Fibroblast of lung (primary cell): Measurements from ENCODE around the gene CFAP46. TPM values are rescaled to one million over a fixed set of nuclear protein-coding genes. Genes with fewer than 3 reads are reported as not detected.

Source experiments
- DNase-seq, 2 donors: peaks; one replicate each; pipeline versions ENCODE4 v3.0.0 to v3.0.0-alpha.2; 2010; ENCODE audit warnings: low read depth in 2 of 2
- H2AFZ ChIP-seq: 2 replicates; pipeline ENCODE4 v1.5.1; 2012; ENCODE audit warnings: low read length, control low read depth, inconsistent platforms
- H3K27ac ChIP-seq: 2 replicates; pipeline ENCODE4 v1.5.1; 2011; ENCODE audit warnings: low read length, control low read depth; ENCODE audit not compliant: insufficient read depth
- H3K27me3 ChIP-seq: 2 replicates; pipeline ENCODE4 v1.5.1; 2011; ENCODE audit warnings: mild to moderate bottlenecking, low read length; ENCODE audit not compliant: control insufficient read depth, insufficient read depth
- H3K36me3 ChIP-seq: 2 replicates; pipeline ENCODE4 v1.5.1; 2011; ENCODE audit warnings: low read length; ENCODE audit not compliant: control insufficient read depth, insufficient read depth
- H3K4me1 ChIP-seq: 2 replicates; pipeline ENCODE4 v1.5.1; 2011; ENCODE audit warnings: low read length; ENCODE audit not compliant: control insufficient read depth, insufficient read depth; ENCODE audit errors: extremely low read depth
- H3K4me2 ChIP-seq: 2 replicates; pipeline ENCODE4 v1.5.1; 2011; ENCODE audit warnings: low read length, control low read depth; ENCODE audit not compliant: insufficient read depth; ENCODE audit errors: extremely low read depth
- H3K4me3 ChIP-seq, 4 experiments: fragments of 200-600 bp in 1 of 4; sonication (generic) in 1 of 4; replicated peaks in 1 of 4; 2 replicates each; pipeline ENCODE4 v1.5.1; 2011 to 2016; ENCODE audit warnings: low read length in 4 of 4, low read depth in 3 of 4, mild to moderate bottlenecking in 3 of 4, control low read depth in 2 of 4, inconsistent platforms in 1 of 4, mixed read lengths in 1 of 4; ENCODE audit not compliant: insufficient read depth in 1 of 4; ENCODE audit errors: control extremely low read depth in 1 of 4
- H3K79me2 ChIP-seq: 2 replicates; pipeline ENCODE4 v1.5.1; 2012; ENCODE audit warnings: mild to moderate bottlenecking, low read length, inconsistent platforms; ENCODE audit not compliant: control insufficient read depth, insufficient read depth
- H3K9ac ChIP-seq: 2 replicates; pipeline ENCODE4 v1.5.1; 2011; ENCODE audit warnings: mild to moderate bottlenecking, low read length, control low read depth; ENCODE audit not compliant: insufficient read depth
- H3K9me3 ChIP-seq: 2 replicates; pipeline ENCODE4 v1.5.1; 2012; ENCODE audit warnings: low read depth, low read length; ENCODE audit not compliant: control insufficient read depth, insufficient read depth
- H4K20me1 ChIP-seq: 2 replicates; pipeline ENCODE4 v1.5.1; 2011; ENCODE audit warnings: low read length; ENCODE audit not compliant: control insufficient read depth, insufficient read depth; ENCODE audit errors: extremely low read depth
- EZH2 ChIP-seq: IDR thresholded peaks from 2 replicates; pipeline ENCODE4 v1.5.1; 2012; ENCODE audit warnings: low read length, control low read depth, mild to moderate bottlenecking; ENCODE audit errors: missing control alignments
- polyA plus RNA-seq, 2 donors: library from polyadenylated mRNA; depleted of rRNA in 1 of 2; stranded (reverse) in 1 of 2; unstranded in 1 of 2; fragments of >200 nt; gene quantifications; 2 replicates each; pipeline ENCODE4 v1.2.1, GENCODE V29; 2011 to 2012; ENCODE audit warnings: missing spikeins in 1 of 2
- total RNA-seq: library from RNA; depleted of rRNA; stranded (reverse); fragments of >200 nt; gene quantifications from 2 replicates; pipeline ENCODE4 v1.2.1, GENCODE V29; 2014
- TF ChIP-seq, protein P1 (sequence below), 2 donors: IDR thresholded peaks in 1 of 2; conservative IDR thresholded peaks in 1 of 2; 1 replicate in 1 of 2; 2 replicates in 1 of 2; pipeline ENCODE4 v1.5.1; 2011 to 2012; ENCODE audit warnings: low read length in 2 of 2, control low read depth in 1 of 2, inconsistent platforms in 1 of 2, low read depth in 1 of 2, mild to moderate bottlenecking in 1 of 2

CFAP46 gene
- total and polyA plus RNA-seq, 2 donors (not counting 1 experiment from before 2014, with no cell fraction given) = 0.25 to 0.66 TPM

DNA sequence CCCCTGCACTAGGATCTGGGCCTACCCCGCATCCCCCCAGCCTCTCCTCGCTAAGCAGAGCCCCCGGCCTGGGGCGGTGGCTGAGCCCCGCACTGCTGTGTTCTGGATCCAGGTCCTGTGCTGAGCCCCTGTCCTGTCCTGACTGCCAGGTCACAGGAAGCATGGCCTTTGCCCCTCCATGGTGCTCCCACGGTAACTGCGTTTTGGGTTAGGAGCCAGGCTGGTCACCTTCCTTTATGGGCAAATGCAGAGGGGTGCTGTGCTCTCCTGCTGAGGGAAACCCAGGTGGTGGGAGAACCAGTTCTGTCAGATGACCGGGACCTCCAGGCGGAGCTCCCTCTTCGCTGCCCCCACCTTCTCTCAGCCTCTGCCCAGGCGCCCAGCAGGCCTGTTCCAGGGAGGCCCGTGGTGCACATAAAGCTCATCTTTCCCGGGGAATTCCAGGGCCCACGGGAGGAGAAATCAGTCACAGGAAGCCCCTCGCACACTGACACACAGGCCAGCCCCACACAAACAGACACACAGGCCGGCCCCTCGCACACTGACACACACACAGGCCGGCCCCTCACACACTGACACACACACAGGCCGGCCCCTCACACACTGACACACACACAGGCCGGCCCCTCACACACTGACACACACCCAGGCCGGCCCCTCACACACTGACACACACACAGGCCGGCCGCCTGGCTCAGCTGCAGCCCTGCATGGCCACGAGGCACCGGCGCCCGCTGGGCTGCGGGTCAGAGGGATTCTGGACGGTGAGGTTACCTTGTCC, 75.6 kb downstream of the CFAP46 start:
- no peaks in the 10 kb centered on the region for H3K27me3 ChIP-seq
- H3K27ac ChIP-seq = no peak overlapping the region
- H3K4me1 ChIP-seq = no peaks in the 10 kb centered on the region
- H2AFZ ChIP-seq = no peak overlapping the region
- H3K9ac ChIP-seq = no peak overlapping the region
- no peak overlapping the region for H3K4me2 ChIP-seq
- no peaks in the 10 kb centered on the region for H4K20me1 ChIP-seq
- DNase-seq = no peak
- no peaks in the 10 kb centered on the region for H3K9me3 ChIP-seq
- TF ChIP-seq, protein P1, sequence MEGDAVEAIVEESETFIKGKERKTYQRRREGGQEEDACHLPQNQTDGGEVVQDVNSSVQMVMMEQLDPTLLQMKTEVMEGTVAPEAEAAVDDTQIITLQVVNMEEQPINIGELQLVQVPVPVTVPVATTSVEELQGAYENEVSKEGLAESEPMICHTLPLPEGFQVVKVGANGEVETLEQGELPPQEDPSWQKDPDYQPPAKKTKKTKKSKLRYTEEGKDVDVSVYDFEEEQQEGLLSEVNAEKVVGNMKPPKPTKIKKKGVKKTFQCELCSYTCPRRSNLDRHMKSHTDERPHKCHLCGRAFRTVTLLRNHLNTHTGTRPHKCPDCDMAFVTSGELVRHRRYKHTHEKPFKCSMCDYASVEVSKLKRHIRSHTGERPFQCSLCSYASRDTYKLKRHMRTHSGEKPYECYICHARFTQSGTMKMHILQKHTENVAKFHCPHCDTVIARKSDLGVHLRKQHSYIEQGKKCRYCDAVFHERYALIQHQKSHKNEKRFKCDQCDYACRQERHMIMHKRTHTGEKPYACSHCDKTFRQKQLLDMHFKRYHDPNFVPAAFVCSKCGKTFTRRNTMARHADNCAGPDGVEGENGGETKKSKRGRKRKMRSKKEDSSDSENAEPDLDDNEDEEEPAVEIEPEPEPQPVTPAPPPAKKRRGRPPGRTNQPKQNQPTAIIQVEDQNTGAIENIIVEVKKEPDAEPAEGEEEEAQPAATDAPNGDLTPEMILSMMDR (conservative IDR thresholded peaks at IDR 0.05 in 1 of 2, IDR thresholded peaks at IDR 0.05 in 1 of 2; ENCODE audit: low read depth in 1 of 2, low read length in 2 of 2) = no peak
- no peak for TF ChIP-seq EZH2
- no peak overlapping the region for H3K4me3 ChIP-seq
- no peaks in the 10 kb centered on the region for H3K36me3 ChIP-seq
- H3K79me2 ChIP-seq = no peaks in the 10 kb centered on the region

- no peak for DNase-seq
- no peaks in the 10 kb centered on the region for H3K79me2 ChIP-seq
- H3K9ac ChIP-seq = no peak overlapping the region
- H3K27ac ChIP-seq = no peak overlapping the region
- no peaks in the 10 kb centered on the region for H3K36me3 ChIP-seq
- TF ChIP-seq EZH2 = no peak
- TF ChIP-seq, protein P1 (conservative IDR thresholded peaks at IDR 0.05 in 1 of 2, IDR thresholded peaks at IDR 0.05 in 1 of 2; ENCODE audit: low read depth in 1 of 2, low read length in 2 of 2) = no peak
- H2AFZ ChIP-seq = no peak overlapping the region
- no peaks in the 10 kb centered on the region for H3K27me3 ChIP-seq
- H3K4me3 ChIP-seq = no peak overlapping the region
- no peaks in the 10 kb centered on the region for H3K9me3 ChIP-seq
- H4K20me1 ChIP-seq = no peaks in the 10 kb centered on the region
- no peaks in the 10 kb centered on the region for H3K4me1 ChIP-seq
- no peak overlapping the region for H3K4me2 ChIP-seq
Measured at GRCh38 chr10:132865851-132866600, 76.3 kb downstream of the CFAP46 start.

- no peak overlapping the region for H3K27ac ChIP-seq
- H3K4me2 ChIP-seq = no peak overlapping the region
- H3K27me3 ChIP-seq = no peaks in the 10 kb centered on the region
- no peak for DNase-seq
- no peak overlapping the region for H3K9ac ChIP-seq
- H2AFZ ChIP-seq = no peak overlapping the region
- H4K20me1 ChIP-seq = no peaks in the 10 kb centered on the region
- no peaks in the 10 kb centered on the region for H3K4me1 ChIP-seq
- H3K79me2 ChIP-seq = no peaks in the 10 kb centered on the region
- no peak overlapping the region for H3K4me3 ChIP-seq
- no peaks in the 10 kb centered on the region for H3K36me3 ChIP-seq
- TF ChIP-seq EZH2 = no peak
- TF ChIP-seq, protein P1 (conservative IDR thresholded peaks at IDR 0.05 in 1 of 2, IDR thresholded peaks at IDR 0.05 in 1 of 2; ENCODE audit: low read depth in 1 of 2, low read length in 2 of 2) = no peak
- no peaks in the 10 kb centered on the region for H3K9me3 ChIP-seq
Measured at GRCh38 chr10:132865171-132865631, 77.2 kb downstream of the CFAP46 start.
